Measurements from ENCODE around the gene CHCHD3.
A peak's percentile ranks its signal among the peaks of the same experiment; 100 is the strongest.

The CHCHD3 gene

DNA sequence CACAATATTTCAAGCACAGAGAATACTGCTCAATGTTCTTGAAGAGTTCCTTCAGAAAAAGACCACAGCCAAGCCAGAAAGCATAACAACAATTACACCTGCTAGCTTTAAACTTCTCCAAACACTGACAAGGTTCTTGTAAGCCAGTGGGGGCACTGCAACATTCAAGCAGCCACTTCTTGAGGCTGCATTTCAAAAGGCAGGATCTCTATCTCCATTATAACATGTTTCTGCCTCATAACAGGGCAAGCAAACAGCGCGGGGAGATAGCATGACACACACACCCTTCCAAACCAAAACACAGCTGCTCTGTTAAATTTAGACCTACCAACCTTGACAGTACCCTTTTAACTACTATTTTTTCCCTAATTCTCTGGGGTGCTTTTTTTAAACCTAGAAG lies 30.8 kb downstream of the CHCHD3 start:
- DNase-seq (ENCODE audit: low read depth) = no peak
- TF ChIP-seq, protein P1, sequence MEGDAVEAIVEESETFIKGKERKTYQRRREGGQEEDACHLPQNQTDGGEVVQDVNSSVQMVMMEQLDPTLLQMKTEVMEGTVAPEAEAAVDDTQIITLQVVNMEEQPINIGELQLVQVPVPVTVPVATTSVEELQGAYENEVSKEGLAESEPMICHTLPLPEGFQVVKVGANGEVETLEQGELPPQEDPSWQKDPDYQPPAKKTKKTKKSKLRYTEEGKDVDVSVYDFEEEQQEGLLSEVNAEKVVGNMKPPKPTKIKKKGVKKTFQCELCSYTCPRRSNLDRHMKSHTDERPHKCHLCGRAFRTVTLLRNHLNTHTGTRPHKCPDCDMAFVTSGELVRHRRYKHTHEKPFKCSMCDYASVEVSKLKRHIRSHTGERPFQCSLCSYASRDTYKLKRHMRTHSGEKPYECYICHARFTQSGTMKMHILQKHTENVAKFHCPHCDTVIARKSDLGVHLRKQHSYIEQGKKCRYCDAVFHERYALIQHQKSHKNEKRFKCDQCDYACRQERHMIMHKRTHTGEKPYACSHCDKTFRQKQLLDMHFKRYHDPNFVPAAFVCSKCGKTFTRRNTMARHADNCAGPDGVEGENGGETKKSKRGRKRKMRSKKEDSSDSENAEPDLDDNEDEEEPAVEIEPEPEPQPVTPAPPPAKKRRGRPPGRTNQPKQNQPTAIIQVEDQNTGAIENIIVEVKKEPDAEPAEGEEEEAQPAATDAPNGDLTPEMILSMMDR (IDR thresholded peaks at IDR 0.05; ENCODE audit: control insufficient read depth, extremely low read depth, insufficient read depth) = peak; percentile 42
- no peak overlapping the region for H3K4me3 ChIP-seq (ENCODE audit: low read depth, low read length)

DNA sequence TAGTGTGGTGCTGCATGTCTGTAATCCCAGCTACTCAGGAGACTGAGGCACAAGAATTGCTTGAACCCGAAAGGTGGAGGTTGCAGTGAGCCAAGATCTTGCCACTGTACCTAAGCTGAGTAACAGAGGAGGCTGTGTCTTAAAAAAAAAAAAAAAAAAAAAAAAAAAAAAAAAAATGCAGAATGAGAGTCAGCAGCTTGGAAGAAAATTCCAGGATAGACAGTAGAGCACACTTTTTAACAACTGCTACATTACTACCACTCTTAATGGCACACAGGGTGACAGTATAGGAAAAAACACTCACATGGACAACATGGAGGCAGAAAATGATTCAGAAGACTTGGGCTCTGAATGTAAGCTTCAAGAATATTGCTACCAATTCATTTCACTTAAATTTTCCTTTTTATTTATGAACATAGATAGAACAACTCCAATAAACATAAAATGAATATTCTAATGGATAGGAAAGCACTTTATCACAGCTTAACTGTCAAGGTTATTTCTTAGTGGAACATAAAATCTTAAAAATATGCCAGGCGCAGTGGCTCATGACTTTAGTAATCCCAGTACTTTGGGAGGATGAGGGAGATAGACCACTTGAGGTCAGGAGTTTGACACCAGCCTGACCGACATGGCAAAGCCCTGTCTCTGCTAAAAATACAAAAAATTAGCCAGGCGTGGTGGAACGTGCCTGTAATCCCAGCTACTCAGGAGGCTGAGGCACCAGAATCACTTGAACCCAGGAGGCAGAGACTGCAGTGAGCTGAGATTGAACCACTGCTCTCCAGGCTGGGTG lies 31.5 kb downstream of the CHCHD3 start:
- TF ChIP-seq, protein P1 (IDR thresholded peaks at IDR 0.05; ENCODE audit: control insufficient read depth, extremely low read depth, insufficient read depth) = no peak
- no peak overlapping the region for H3K4me3 ChIP-seq (ENCODE audit: low read depth, low read length)
- DNase-seq (ENCODE audit: low read depth) = no peak

DNA sequence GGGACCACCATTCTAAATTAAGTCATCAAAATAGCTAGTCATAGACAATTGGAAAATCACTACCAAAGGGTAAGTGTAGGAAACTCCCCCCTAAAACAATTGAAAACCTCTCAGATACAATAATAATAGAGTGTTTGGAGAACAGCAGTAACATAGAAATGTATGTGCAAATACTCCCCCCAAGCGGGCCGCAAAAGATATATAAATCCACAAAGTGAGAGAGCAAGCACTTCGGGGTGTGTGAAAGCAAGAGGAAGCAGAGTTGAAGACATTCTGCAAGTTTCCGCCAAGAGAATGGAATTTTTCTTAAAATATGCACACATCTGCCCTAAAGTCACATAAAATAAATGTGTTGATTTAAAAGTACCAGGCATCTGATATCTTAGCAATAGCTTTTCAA lies 33.3 kb downstream of the CHCHD3 start:
- DNase-seq (ENCODE audit: low read depth) = no peak
- no peak overlapping the region for H3K4me3 ChIP-seq (ENCODE audit: low read depth, low read length)
- TF ChIP-seq, protein P1 (IDR thresholded peaks at IDR 0.05; ENCODE audit: control insufficient read depth, extremely low read depth, insufficient read depth) = no peak

DNA sequence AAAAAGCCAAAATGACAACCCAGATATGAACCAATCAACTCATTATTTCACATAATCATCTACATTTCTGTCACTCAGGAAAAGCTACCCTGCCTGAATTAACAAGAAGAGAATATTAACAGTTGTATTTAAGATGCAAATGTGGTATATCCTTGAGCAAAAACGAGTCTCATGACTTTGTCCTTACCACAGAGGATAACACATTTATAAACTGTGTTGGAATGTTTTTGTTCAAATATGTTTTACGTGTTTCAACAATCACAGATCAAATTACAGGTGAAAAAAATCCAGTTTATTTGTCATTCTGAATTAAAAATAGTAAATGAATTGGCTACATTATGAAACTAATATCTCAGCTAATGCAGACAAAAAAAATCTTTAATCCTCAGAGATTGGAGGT lies 34.6 kb downstream of the CHCHD3 start:
- TF ChIP-seq, protein P1 (IDR thresholded peaks at IDR 0.05; ENCODE audit: control insufficient read depth, extremely low read depth, insufficient read depth) = no peak
- no peak for DNase-seq (ENCODE audit: low read depth)
- H3K4me3 ChIP-seq (ENCODE audit: low read depth, low read length) = no peak overlapping the region

DNA sequence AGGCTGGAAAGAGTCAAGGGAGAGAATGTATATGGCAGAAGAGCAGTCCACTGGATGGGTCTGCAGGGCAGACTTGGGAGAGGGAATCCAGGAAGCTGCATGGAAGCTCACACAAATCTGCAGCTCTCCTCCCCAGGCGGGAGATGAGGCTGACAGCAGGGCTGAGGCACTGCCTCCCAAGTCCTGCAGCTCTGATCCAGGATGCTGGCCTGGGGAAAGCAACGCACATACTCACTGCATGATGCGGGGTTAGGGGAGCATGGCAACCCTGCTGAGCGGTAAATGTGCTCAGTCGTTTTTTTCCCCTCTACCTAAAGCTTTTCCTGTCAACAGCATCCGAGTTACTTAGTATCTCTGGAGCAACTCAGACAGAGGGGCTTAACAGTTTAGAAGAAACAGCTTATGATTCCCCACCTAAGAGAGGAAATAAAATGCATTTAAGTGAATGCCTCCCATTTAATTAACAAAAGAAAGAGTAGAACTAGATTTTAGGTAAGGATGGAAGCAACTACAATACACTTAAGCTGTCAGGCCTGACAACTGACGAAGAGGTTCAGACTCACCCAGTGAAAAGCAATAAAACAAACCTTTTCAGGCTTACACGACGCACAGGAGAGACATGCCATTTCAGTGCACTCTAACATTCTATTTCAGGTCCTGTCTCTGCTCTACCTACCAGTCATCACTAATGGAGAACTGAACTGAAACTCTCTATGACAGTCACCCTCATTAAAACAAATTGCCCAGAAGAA lies 37.0 kb downstream of the CHCHD3 start:
- H3K4me3 ChIP-seq (ENCODE audit: low read depth, low read length) = no peak overlapping the region
- TF ChIP-seq, protein P1 (IDR thresholded peaks at IDR 0.05; ENCODE audit: control insufficient read depth, extremely low read depth, insufficient read depth) = no peak
- no peak for DNase-seq (ENCODE audit: low read depth)

DNA sequence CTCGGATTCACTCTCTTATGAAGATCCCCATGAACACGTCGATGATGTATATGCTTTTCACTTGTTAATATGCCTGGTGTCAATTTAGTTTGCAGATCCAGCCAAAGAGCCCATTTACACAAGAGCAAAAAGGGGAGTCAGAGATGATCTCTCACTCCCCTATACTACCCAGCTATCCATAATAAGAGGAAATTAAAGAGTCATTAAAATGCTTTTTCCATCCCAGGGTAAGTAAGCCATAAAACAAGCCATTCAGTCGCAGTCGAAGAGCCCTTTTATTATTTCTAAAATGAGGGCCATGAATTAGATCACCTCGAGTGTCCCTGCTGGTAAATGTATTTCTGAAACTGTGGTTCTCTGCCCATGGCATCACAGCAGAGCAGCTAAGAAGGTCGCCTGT lies 41.2 kb downstream of the CHCHD3 start:
- TF ChIP-seq, protein P1 (IDR thresholded peaks at IDR 0.05; ENCODE audit: control insufficient read depth, extremely low read depth, insufficient read depth) = no peak
- no peak overlapping the region for H3K4me3 ChIP-seq (ENCODE audit: low read depth, low read length)
- no peak for DNase-seq (ENCODE audit: low read depth)

Data from LNCaP clone FGC (cell line).